ENCODE measurements around the gene UBE2G2.

Gene UBE2G2

GRCh38 chr21:44760376-44760775 lies 41.2 kb downstream of the UBE2G2 start:
- Histone ChIP-seq H3K27ac (ENCODE audit: low read length) (no peak overlapping the region), H3K4me1 (ENCODE audit: control insufficient read depth in 1 of 2, insufficient read depth in 2 of 2, low read length in 2 of 2) (no peaks in the 10 kb centered on the region), H3K36me3 (ENCODE audit: control insufficient read depth in 1 of 2, insufficient read depth in 2 of 2, low read length in 2 of 2) (no peaks in the 10 kb centered on the region), H3K4me3 (ENCODE audit: low read depth in 1 of 2, low read length in 2 of 2) (no peak overlapping the region), H3K27me3 (ENCODE audit: low read depth, low read length) (no peaks in the 10 kb centered on the region), H3K9me3 (ENCODE audit: control insufficient read depth in 1 of 2, low read length in 2 of 2) (peaks cover 0 to 4% of the 10 kb centered on the region in 2 donors)

GRCh38 chr21:44759628-44760285 lies 41.9 kb downstream of the UBE2G2 start:
- H3K27ac ChIP-seq (ENCODE audit: low read length), result no peak overlapping the region
- H3K4me3 ChIP-seq (ENCODE audit: low read depth in 1 of 2, low read length in 2 of 2), result no peak overlapping the region
- H3K36me3 ChIP-seq (ENCODE audit: control insufficient read depth in 1 of 2, insufficient read depth in 2 of 2, low read length in 2 of 2), result no peaks in the 10 kb centered on the region
- H3K9me3 ChIP-seq (ENCODE audit: control insufficient read depth in 1 of 2, low read length in 2 of 2), result peaks cover 0 to 4% of the 10 kb centered on the region in 2 donors
- H3K27me3 ChIP-seq (ENCODE audit: low read depth, low read length), result no peaks in the 10 kb centered on the region
- no peaks in the 10 kb centered on the region for H3K4me1 ChIP-seq (ENCODE audit: control insufficient read depth in 1 of 2, insufficient read depth in 2 of 2, low read length in 2 of 2)

- H3K27ac ChIP-seq (ENCODE audit: low read length), result no peak overlapping the region
- H3K36me3 ChIP-seq (ENCODE audit: control insufficient read depth in 1 of 2, insufficient read depth in 2 of 2, low read length in 2 of 2), result no peaks in the 10 kb centered on the region
- no peak overlapping the region for H3K4me3 ChIP-seq (ENCODE audit: low read depth in 1 of 2, low read length in 2 of 2)
- no peaks in the 10 kb centered on the region for H3K27me3 ChIP-seq (ENCODE audit: low read depth, low read length)
- no peaks in the 10 kb centered on the region for H3K4me1 ChIP-seq (ENCODE audit: control insufficient read depth in 1 of 2, insufficient read depth in 2 of 2, low read length in 2 of 2)
- peaks cover 0 to 4% of the 10 kb centered on the region in 2 donors for H3K9me3 ChIP-seq (ENCODE audit: control insufficient read depth in 1 of 2, low read length in 2 of 2)
Observed at GRCh38 chr21:44758781-44759627, 42.6 kb downstream of the UBE2G2 start.

GRCh38 chr21:44758141-44758561 lies 43.5 kb downstream of the UBE2G2 start:
- Histone ChIP-seq H3K4me1 (ENCODE audit: control insufficient read depth in 1 of 2, insufficient read depth in 2 of 2, low read length in 2 of 2) (no peaks in the 10 kb centered on the region), H3K36me3 (ENCODE audit: control insufficient read depth in 1 of 2, insufficient read depth in 2 of 2, low read length in 2 of 2) (no peaks in the 10 kb centered on the region), H3K27ac (ENCODE audit: low read length) (no peak overlapping the region), H3K4me3 (ENCODE audit: low read depth in 1 of 2, low read length in 2 of 2) (no peak overlapping the region), H3K27me3 (ENCODE audit: low read depth, low read length) (no peaks in the 10 kb centered on the region), H3K9me3 (ENCODE audit: control insufficient read depth in 1 of 2, low read length in 2 of 2) (peaks cover 0 to 4% of the 10 kb centered on the region in 2 donors)

- Histone ChIP-seq H3K9me3 (ENCODE audit: control insufficient read depth in 1 of 2, low read length in 2 of 2) (peaks cover 0 to 4% of the 10 kb centered on the region in 2 donors), H3K4me1 (ENCODE audit: control insufficient read depth in 1 of 2, insufficient read depth in 2 of 2, low read length in 2 of 2) (no peaks in the 10 kb centered on the region), H3K4me3 (ENCODE audit: low read depth in 1 of 2, low read length in 2 of 2) (no peak overlapping the region), H3K27ac (ENCODE audit: low read length) (no peak overlapping the region), H3K36me3 (ENCODE audit: control insufficient read depth in 1 of 2, insufficient read depth in 2 of 2, low read length in 2 of 2) (no peaks in the 10 kb centered on the region), H3K27me3 (ENCODE audit: low read depth, low read length) (no peaks in the 10 kb centered on the region)
Observed at GRCh38 chr21:44757731-44758130, 43.9 kb downstream of the UBE2G2 start.

- Histone ChIP-seq H3K27ac (ENCODE audit: low read length) (no peak overlapping the region), H3K4me3 (ENCODE audit: low read depth in 1 of 2, low read length in 2 of 2) (no peak overlapping the region), H3K36me3 (ENCODE audit: control insufficient read depth in 1 of 2, insufficient read depth in 2 of 2, low read length in 2 of 2) (no peaks in the 10 kb centered on the region), H3K27me3 (ENCODE audit: low read depth, low read length) (no peaks in the 10 kb centered on the region), H3K9me3 (ENCODE audit: control insufficient read depth in 1 of 2, low read length in 2 of 2) (peaks cover 0 to 4% of the 10 kb centered on the region in 2 donors), H3K4me1 (ENCODE audit: control insufficient read depth in 1 of 2, insufficient read depth in 2 of 2, low read length in 2 of 2) (no peaks in the 10 kb centered on the region)
Observed at GRCh38 chr21:44756423-44757185, 45.0 kb downstream of the UBE2G2 start.

GRCh38 chr21:44755227-44755626 lies 46.4 kb downstream of the UBE2G2 start:
- Histone ChIP-seq H3K4me3 (ENCODE audit: low read depth in 1 of 2, low read length in 2 of 2) (no peak overlapping the region), H3K27ac (ENCODE audit: low read length) (no peak overlapping the region), H3K4me1 (ENCODE audit: control insufficient read depth in 1 of 2, insufficient read depth in 2 of 2, low read length in 2 of 2) (no peaks in the 10 kb centered on the region), H3K27me3 (ENCODE audit: low read depth, low read length) (no peaks in the 10 kb centered on the region), H3K36me3 (ENCODE audit: control insufficient read depth in 1 of 2, insufficient read depth in 2 of 2, low read length in 2 of 2) (no peaks in the 10 kb centered on the region), H3K9me3 (ENCODE audit: control insufficient read depth in 1 of 2, low read length in 2 of 2) (peaks cover 0 to 4% of the 10 kb centered on the region in 2 donors)

- no peaks in the 10 kb centered on the region for H3K36me3 ChIP-seq (ENCODE audit: control insufficient read depth in 1 of 2, insufficient read depth in 2 of 2, low read length in 2 of 2)
- H3K27me3 ChIP-seq (ENCODE audit: low read depth, low read length), result no peaks in the 10 kb centered on the region
- peaks cover 0 to 4% of the 10 kb centered on the region in 2 donors for H3K9me3 ChIP-seq (ENCODE audit: control insufficient read depth in 1 of 2, low read length in 2 of 2)
- H3K4me1 ChIP-seq (ENCODE audit: control insufficient read depth in 1 of 2, insufficient read depth in 2 of 2, low read length in 2 of 2), result no peaks in the 10 kb centered on the region
- H3K4me3 ChIP-seq (ENCODE audit: low read depth in 1 of 2, low read length in 2 of 2), result no peak overlapping the region
- no peak overlapping the region for H3K27ac ChIP-seq (ENCODE audit: low read length)
Observed at GRCh38 chr21:44753357-44753756, 48.3 kb downstream of the UBE2G2 start.

- H3K36me3 ChIP-seq (ENCODE audit: control insufficient read depth in 1 of 2, insufficient read depth in 2 of 2, low read length in 2 of 2), result no peaks in the 10 kb centered on the region
- peaks cover 0 to under 1% of the 10 kb centered on the region in 2 donors for H3K9me3 ChIP-seq (ENCODE audit: control insufficient read depth in 1 of 2, low read length in 2 of 2)
Observed at GRCh38 chr21:44752671-44753235, 48.9 kb downstream of the UBE2G2 start.

GRCh38 chr21:44751799-44752636 lies 49.6 kb downstream of the UBE2G2 start:
- H3K4me3 ChIP-seq (ENCODE audit: low read depth in 1 of 2, low read length in 2 of 2), result no peak overlapping the region
- no peaks in the 10 kb centered on the region for H3K9me3 ChIP-seq (ENCODE audit: control insufficient read depth in 1 of 2, low read length in 2 of 2)
- H3K4me1 ChIP-seq (ENCODE audit: control insufficient read depth in 1 of 2, insufficient read depth in 2 of 2, low read length in 2 of 2), result no peaks in the 10 kb centered on the region
- H3K27ac ChIP-seq (ENCODE audit: low read length), result no peak overlapping the region
- H3K27me3 ChIP-seq (ENCODE audit: low read depth, low read length), result no peaks in the 10 kb centered on the region
- H3K36me3 ChIP-seq (ENCODE audit: control insufficient read depth in 1 of 2, insufficient read depth in 2 of 2, low read length in 2 of 2), result no peaks in the 10 kb centered on the region

More at GRCh38 chr21:44752671-44753235, 48.9 kb downstream of the UBE2G2 start:
- Histone ChIP-seq H3K27ac (ENCODE audit: low read length) (no peak overlapping the region), H3K4me1 (ENCODE audit: control insufficient read depth in 1 of 2, insufficient read depth in 2 of 2, low read length in 2 of 2) (no peaks in the 10 kb centered on the region), H3K27me3 (ENCODE audit: low read depth, low read length) (no peaks in the 10 kb centered on the region), H3K4me3 (ENCODE audit: low read depth in 1 of 2, low read length in 2 of 2) (no peak overlapping the region)

Measured in muscle layer of duodenum (tissue), 2 donors.